Activated CD8-positive, alpha-beta memory T cell treated with anti-CD3 and anti-CD28 coated beads for 36 hours (primary cell): ENCODE data around the gene RASD2. TPM values are rescaled to one million over a fixed set of nuclear protein-coding genes. Genes with fewer than 3 reads are reported as not detected.

Experiments
- CTCF ChIA-PET: fragments of 350-600 bp; sonication (Branson Sonifier 250); formaldehyde crosslinking; loops from one replicate; lab custom pipeline; 2021; ENCODE audit warnings: antibody characterized with exemption; lab: Charles Lee
- POLR2A ChIA-PET: fragments of 350-600 bp; sonication (Branson Sonifier 250); formaldehyde crosslinking; loops from one replicate; lab custom pipeline; 2021; ENCODE audit warnings: antibody characterized with exemption; lab: Charles Lee
- total RNA-seq, 2 experiments: library from RNA; stranded (reverse); gene quantifications; one replicate each; pipeline ENCODE4 v1.2.3, GENCODE V29; 2021

RASD2 gene
- total RNA-seq, 2 experiments from 2014 or later: 0.11 TPM; not detected in 1

DNA sequence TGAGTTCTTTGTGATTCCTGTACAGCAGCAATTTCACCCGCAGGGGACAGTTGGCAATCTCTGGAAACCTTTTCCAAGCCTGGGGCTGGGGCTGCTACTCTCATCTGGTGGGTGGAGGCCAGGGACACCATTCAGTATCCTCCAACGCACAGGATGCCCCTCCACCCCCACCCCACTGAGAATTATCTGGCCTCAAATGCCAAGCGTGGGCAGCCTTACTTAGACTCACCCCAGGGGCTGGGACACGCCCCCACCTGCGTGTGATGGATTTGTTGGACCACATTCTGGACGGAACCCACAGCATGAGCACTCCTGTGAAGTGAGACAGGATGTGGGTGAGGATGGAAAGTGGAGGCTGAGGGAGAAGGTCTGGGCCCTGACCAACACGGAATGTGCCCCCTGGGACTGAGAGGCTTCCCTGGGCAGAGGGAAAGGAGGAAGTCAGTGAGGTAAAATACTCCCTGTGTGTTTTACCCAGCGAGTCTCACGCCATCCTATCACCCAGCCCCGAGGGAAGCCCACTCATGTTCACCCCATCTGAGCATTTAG, 13.7 kb downstream of the RASD2 start:
- CTCF ChIA-PET: no interaction called here
- POLR2A ChIA-PET: no interaction called here

DNA sequence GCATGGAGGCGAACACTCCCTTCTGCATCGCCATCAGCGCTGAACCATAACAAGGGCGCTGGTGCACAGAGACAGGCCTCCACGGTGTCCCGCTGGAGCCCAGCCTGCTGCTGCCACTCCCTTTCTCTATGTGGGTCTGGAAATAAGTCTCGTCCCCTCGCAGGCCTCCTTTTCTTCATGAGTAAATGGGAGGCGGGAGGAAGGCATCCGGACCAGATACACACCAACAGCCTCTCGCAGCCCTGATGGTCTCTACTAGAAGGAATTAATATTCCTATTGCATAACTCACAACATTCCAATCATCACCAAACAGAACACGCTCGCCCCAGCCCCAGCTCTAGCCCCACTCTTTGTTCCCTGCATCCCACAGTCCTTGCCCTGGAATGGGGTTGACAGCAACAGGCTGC, 14.9 kb downstream of the RASD2 start:
- POLR2A ChIA-PET: no interaction called here
- CTCF ChIA-PET: no interaction called here

DNA sequence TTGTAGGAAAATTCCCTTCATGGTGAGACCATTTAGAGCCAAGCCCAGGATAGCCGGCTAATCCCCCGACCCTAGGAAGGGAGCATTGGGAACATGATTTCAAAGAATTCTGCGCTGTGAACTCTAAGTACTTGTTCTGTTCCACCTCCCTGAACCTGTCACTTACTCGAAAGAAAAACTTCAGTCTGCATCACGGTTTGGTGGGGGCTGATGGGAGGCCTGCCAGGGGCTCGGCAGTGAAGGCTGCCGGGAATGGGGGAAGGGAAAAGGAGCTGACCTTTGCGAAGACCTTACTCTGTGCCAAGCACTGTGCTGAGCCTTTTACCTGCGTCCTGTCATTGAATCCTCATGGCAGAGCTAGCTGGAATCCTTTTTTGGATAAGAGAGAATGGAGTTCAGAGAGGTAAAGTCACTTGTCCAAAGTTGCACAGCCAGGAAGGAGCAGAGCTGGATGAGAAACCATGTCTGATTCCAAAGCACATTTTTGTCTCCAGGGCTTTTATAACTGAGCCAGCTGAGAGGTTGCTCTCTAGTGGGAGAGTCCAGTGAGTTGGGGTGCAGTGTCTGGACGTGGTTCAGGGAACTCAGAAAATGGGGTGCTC, 15.4 kb downstream of the RASD2 start:
- ChIA-PET CTCF (no interaction called here), POLR2A (no interaction called here)

DNA sequence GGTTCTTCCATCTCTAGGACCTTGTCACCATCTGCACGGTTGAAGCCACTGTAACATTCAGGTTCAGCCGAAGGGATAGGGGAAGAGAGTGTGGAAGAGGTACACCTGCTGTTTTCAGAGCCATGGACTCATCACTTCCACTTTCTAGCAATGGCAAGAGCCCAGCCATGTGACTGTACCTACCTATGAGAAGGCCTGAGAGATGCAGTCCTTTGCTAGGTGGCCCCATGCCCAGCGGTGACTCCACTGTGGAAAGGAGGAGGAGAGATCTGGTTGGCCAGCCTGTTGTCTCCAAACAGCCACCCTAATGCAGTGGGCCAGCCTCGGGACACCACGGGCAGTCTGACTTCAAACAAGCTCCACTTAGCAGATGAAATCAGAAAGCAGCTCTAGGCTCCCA, 16.0 kb downstream of the RASD2 start:
- ChIA-PET POLR2A (no interaction called here), CTCF (no interaction called here)

DNA sequence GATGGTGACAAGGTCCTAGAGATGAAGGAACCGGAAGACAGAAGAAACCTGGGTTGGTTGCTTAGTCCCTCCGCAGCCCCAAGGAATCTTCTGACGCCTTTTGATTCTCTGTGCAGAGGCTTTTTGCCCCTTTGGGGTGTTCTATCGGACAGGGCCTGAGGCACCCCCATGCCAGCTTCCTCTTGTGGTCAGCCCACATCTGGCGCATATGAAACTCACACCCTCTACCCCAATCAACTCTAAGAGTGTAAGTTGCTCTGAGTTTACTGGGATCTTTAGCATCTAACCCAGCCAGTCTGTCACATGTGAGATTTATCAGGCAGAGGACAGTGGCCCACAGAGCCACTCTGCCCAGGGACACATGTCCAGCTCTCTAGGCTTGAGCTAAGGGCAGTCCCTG, 17.4 kb downstream of the RASD2 start:
- CTCF ChIA-PET: no interaction called here
- POLR2A ChIA-PET: no interaction called here

DNA sequence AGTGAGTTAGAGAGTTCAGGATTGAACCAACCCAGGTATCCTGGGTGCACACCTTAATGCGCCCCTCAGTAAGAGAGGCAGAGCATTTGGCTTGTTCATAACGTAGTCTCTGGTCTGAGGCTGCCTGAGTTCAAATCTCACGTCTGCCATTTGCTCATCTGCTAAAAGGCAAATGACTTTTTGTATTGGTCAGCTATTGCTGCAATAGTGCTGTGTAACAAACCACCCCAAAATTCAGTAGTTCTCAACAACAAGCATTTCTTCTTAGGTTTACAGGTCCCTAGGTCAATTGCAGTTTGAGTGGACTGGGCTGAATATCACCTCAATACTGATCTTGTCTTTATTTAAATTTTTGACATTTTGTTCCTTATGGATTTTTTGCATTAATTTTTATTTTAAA, 18.1 kb downstream of the RASD2 start:
- POLR2A ChIA-PET: no interaction called here
- CTCF ChIA-PET: no interaction called here

DNA sequence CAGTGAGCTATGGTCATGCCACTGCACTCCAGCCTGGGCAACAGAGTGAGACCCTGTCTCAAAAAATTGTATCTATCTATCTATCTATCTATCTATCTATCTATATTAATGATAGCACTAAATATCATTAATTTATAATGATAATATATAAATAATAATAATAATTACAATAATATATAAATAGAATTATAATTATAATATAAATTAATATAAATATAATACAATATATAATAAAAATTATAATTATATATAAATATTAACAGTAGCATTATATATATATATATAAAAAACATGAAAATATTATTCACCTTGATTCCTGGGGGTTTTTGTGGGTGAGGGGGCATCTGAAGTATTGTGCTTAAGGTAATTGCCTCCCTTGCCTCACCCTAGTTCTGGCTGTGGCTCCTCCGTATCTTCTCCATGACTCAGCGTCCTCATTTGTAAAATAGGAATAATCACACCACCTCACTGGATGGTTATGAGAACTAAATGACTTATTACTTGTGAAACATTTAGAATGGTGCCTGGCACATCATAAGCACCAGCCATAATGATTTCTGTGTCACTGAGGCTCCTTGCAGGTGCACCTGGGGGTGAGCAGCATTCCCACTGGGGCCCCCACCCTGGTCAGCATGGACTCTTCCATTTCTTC, 18.8 kb downstream of the RASD2 start:
- CTCF ChIA-PET: no interaction called here
- POLR2A ChIA-PET: no interaction called here

DNA sequence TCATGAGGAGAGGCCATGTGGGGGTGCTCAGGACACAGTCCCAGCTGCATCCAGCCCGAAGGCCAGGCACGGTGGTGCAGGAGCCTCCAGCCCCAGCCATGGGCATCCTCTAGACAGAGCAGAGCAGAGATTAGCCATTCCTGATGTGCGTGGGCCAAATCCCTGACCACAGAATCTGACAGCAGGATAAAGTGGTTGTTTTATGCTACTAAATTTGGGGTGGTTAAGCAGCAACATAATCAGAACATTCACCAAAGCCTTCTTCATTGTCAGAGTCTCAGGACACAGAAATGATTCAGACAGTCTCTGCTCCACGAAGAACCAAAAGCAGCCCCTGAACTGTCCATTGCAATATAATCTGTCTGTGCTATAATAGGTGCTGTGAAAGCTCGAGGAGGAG, 19.7 kb downstream of the RASD2 start:
- ChIA-PET CTCF (interaction anchor here (1.4 kb wide), 1 partner anchor 23 kb away, joined by 5 read pairs; no protein-coding TSS in a partner anchor), POLR2A (no interaction called here)

DNA sequence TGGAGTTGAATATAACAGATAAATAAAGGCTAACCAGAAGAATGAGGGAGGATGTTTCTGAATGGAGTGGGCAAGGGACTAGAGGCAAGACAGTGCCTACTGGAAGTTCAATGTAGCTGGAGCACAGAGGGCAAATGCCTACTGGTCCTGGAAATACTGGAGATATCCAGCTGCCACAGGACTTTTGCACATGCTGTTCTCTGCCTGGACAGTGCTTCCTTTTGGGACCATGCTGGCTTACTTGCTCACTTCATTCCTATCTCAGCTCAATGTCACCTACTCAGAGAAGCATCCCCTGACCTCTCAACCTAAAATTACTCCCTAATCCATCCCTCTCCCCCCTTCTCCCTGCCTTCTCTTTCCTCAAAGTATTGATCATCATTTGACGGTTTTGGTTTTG, 20.2 kb downstream of the RASD2 start:
- CTCF ChIA-PET: interaction anchor here (1.4 kb wide), 1 partner anchor 23 kb away, joined by 5 read pairs; no protein-coding TSS in a partner anchor
- POLR2A ChIA-PET: no interaction called here

DNA sequence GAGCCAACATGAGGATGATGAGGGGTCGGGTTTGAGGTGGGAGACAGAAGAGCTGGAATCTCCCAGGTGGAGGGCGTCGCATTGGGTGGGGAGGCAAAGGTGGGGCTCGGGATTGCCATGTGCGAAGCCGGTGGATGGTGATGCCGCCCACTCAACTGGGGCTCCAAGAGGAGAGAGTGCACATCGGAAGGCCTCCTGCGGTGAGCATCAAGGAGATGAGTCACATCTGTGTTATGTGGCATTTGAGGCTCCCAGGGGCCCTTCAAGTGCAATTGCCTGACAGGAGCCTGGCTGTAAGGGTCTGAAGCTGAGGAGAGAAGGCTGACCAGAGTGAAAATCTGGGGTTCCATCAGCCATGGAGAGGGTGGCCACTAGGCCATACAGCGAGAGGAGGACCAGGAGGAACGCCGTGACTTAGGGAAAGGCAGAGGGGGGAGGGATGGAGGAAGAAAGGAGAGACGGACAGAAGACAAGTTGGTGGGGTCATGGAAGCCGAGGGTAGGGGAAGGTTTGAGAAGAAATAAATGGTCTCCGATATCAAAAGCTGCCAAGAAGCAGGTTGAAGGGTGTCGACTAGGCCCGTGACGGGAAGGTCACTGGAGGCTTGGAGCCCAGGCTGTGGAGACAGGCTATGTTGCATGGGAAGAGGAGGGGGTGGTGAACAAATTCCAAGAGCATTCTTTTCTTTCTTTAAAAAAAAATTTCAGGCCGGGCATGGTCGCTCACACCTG, 21.3 kb downstream of the RASD2 start:
- CTCF ChIA-PET: interaction anchor here (1.4 kb wide), 1 partner anchor 24 kb away, joined by 5 read pairs; no protein-coding TSS in a partner anchor
- POLR2A ChIA-PET: no interaction called here

DNA sequence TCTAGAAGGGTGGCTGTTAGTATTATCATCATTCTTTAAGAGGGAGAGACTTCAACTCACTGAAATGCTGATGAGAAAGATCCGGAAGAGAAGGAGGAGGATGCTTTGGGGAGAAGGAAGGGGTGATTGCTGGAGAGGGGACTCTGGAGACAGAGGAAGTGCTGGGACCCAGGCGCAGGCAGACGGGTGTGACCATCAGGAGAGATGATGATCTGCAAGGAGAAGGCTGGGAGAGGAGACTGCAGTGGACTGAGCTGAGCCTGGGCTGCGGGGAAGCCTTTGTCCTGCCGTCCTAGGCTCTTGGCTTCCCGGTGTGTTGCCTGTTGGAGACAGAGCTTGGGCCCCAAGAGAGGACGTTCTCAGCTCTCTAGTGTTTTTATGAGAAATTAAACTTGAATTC, 22.6 kb downstream of the RASD2 start:
- ChIA-PET POLR2A (no interaction called here), CTCF (no interaction called here)

DNA sequence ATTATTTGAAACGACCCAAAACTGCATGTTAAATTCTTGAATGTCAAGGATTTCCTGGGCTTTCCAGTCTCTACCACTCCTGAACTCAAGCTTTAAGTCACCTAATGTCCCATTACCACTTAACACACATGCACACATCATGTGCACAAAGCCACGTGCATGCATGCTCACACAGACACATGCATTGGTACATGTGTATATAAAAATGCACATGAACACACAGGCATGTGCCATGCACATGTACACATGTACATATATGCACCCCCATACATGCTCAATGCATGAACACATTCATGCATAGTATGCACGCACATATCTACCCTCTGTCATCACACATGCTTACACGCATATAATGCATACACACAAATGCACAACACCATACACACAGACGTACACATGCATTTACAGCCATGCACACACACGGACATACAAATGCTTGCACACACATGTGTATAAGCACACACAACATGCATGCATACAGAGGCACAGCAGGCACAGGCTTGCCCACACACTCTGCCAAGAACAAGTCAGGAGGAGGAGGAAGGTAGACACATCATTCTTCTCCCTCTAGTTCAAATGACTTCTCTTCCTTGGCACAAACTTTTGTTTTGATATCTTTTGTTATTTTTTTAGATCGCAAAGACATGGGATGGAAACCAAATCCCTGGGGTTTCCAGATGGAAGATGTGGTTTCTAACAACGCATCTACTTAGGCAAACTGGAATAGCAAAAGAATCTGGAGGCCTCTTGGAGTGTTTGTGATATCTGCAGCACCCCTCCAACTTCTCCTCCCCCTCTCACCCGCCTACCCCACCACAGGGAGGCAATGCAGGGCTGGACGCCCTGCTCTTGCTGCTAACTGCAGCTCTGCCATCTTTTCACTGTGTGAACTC, 24.6 kb downstream of the RASD2 start:
- ChIA-PET CTCF (interaction anchor here (1.1 kb wide), 1 partner anchor 20 kb away, joined by 3 read pairs; no protein-coding TSS in a partner anchor), POLR2A (no interaction called here)

DNA sequence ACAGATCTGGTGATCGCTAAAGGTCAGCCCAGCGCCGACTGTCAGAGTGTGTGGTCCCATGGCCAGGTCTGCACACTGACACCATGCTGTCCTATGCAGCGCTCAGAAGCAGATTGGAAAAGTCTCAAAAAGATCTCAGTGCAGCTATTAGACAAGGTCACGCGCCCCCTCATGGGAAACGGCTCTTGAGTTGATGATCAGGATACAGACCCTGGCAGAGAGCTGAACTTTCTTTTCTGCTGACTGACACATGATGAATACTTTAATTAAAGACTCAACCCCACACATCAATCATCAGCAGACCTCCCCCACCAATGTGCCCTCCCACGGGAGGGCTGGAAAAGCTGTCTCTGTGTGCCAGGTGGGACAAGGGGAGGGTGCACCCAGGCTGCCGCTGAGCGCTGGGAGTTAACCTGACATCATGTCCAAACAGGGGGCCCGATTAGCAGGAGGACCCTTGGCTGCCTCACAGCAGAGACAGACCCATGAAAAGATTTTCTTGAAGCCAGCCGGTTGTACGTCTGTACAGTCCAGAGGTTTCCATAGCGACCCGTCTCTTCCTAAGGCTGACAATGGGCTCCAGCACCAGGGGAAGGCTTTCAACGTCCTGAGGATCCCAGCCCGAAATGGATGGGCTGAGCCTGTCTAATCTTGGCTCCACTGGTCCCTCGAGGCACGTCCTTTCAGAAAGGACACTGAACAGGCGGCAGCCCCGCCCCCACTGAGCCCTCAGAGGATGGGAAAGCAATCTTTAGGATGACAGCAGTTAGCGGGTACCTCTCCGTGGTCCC, 26.9 kb downstream of the RASD2 start:
- ChIA-PET CTCF (no interaction called here), POLR2A (no interaction called here)

DNA sequence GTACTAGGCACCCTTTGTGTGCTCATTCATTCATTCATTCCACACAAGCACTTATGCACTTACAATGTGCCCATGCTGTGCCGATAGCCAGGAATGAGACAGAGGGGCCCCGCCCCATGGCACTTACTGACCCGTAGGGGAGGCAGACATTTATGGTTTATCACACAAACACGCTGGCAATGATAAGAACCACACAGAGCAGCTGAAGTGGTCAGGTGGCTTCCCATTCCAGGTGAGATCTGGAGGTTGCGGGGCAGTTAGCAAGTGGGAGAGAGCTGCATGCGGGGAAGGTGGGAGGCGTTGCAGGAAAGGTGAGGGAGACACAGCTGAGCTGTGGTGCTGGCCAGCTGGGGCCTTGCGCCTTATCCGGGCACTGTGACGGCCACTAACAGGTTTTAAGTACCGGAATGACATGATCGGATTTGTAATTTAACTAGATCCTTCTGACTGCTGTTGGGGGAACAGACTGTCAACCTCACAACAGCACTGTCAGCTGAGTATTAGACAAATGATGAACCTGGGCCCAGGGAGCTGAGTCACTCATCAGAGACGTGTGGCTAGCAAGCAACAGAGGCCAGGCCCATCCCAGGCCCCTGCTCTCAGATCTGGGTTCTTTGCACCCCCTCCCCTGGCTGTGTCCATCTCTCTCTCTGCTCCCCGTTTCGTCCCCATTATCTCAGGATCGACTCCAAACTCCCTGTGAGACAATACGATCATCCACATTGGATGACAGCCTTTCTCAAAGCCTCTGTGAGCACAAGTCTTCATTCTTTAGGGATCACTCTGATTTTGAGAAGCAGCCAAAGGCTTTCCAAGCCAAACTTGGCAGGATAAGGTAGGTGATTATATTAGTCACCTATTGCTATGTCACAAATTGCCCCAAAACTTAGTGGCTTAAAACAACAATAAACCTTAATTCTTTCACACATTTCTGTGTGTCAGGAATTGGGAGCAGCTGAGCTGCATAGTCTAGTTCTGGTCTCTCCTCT, 28.4 kb downstream of the RASD2 start:
- ChIA-PET CTCF (no interaction called here), POLR2A (no interaction called here)

DNA sequence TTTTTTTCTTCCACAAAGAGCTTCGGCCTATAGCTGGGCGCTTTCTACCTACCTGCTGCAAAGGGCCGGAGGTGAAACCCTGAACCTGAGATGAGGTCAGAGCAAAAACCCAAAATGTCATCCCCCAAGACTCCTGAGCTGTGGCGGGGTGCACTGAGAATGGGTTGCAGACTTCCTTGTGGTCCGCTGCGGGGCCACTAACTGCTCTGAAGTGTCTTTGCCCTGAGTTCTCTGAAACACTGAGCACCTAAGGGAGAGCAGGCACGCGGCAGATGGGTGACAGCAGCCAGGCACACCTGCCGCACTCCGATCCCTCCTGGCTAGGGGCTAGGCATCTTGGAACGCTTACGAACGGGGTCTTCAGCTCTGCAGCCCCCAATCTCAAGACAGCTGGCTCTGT, 29.3 kb downstream of the RASD2 start:
- ChIA-PET CTCF (no interaction called here), POLR2A (no interaction called here)

DNA sequence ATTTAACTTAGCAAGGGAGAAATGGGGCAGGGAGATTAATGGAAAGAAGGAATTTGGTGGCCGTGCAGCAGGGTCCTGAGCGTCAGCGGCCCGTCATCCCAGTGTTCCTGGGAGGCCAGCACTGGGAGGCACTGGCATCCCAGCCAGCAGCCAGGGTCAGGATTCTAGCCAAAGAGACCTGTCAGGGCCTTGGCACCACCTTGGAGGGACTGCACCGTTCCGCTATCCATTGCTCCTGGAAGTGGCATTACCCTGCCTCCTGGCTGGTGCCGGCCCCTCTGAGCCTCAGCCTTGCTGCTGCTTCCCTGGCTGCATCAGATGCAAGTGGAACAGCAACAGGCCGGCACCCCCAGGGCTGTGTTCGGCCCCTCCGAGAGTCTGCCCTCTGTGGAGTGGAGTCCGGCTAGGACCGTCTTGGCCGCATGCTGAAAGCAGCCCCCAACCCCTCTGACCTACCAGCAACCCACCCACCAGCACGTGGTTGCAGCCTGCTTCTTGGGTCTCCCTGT, 30.1 kb downstream of the RASD2 start:
- ChIA-PET POLR2A (no interaction called here), CTCF (no interaction called here)

DNA sequence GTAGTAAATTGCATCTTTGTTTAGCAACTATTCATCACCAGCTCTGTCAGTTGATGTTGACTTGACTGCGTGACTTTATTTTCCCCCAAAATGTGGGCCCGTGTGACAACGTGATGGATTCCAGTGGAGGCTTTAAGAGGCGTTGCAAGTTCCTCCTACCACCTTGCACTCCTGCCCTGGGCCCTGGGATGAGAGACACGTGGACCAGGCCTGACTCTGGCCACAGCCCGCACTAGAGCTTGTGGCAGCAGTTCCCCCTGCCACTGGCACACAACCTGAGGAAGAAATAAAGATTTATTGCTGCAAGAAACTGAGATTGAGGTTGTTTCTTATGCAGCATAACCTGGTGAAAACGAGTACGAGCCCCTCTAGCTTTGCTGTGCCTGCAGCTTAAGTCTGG, 31.9 kb downstream of the RASD2 start:
- POLR2A ChIA-PET: no interaction called here

More for the DNA sequence above, 31.9 kb downstream of the RASD2 start:
- CTCF ChIA-PET: no interaction called here
